ENCODE measurements around the gene SLC26A6. TPM values are rescaled to one million over a fixed set of nuclear protein-coding genes. Genes with fewer than 3 reads are reported as not detected.

SLC26A6 gene
- total RNA-seq, 1 donor from 2014 or later: 19.9 TPM

GRCh38 chr3:48599077-48599501, 36.2 kb downstream of the SLC26A6 start:
- Histone ChIP-seq H3K27ac (peak overlapping the region; percentile 14), H3K4me1 (peaks cover 3% of the 10 kb centered on the region), H3K27me3 (peaks cover 4% of the 10 kb centered on the region), H3K4me3 (no peak overlapping the region), H3K36me3 (peaks cover 61% of the 10 kb centered on the region), H3K9me3 (no peaks in the 10 kb centered on the region)
- DNase-seq: no peak
- no peak for TF ChIP-seq CTCF (IDR thresholded peaks at IDR 0.05)
- ATAC-seq: no peak
- intact Hi-C loops (cut with DNase I): no loop called here

- ATAC-seq (no peak), DNase-seq (no peak)
- no peak for TF ChIP-seq CTCF (IDR thresholded peaks at IDR 0.05)
- no peaks in the 10 kb centered on the region for H3K9me3 ChIP-seq
- peak overlapping the region; percentile 47 for H3K27ac ChIP-seq
- peaks cover 55% of the 10 kb centered on the region for H3K36me3 ChIP-seq
- no peak overlapping the region for H3K4me3 ChIP-seq
- intact Hi-C loops (cut with DNase I): no loop called here
- peaks cover 3% of the 10 kb centered on the region for H3K4me1 ChIP-seq
- peaks cover 7% of the 10 kb centered on the region for H3K27me3 ChIP-seq
Measured at GRCh38 chr3:48598323-48599076, 36.8 kb downstream of the SLC26A6 start.

- H3K9me3 ChIP-seq: no peaks in the 10 kb centered on the region
- H3K36me3 ChIP-seq: peaks cover 44% of the 10 kb centered on the region
- TF ChIP-seq CTCF (IDR thresholded peaks at IDR 0.05): no peak
- intact Hi-C loops (cut with DNase I): no loop called here
- H3K27ac ChIP-seq: no peak overlapping the region
- peaks cover 11% of the 10 kb centered on the region for H3K27me3 ChIP-seq
- H3K4me3 ChIP-seq: no peak overlapping the region
- no peak for ATAC-seq
- H3K4me1 ChIP-seq: peaks cover 3% of the 10 kb centered on the region
- DNase-seq: no peak
Measured at GRCh38 chr3:48597408-48597800, 37.9 kb downstream of the SLC26A6 start.

GRCh38 chr3:48596676-48597407, 38.4 kb downstream of the SLC26A6 start:
- no peak for ATAC-seq
- Histone ChIP-seq H3K9me3 (no peaks in the 10 kb centered on the region), H3K36me3 (peaks cover 38% of the 10 kb centered on the region), H3K4me3 (no peak overlapping the region), H3K4me1 (peaks cover 3% of the 10 kb centered on the region), H3K27me3 (peaks cover 13% of the 10 kb centered on the region), H3K27ac (no peak overlapping the region)
- TF ChIP-seq CTCF (IDR thresholded peaks at IDR 0.05): no peak
- intact Hi-C loops (cut with DNase I): no loop called here
- DNase-seq: no peak

GRCh38 chr3:48596157-48596556, 39.1 kb downstream of the SLC26A6 start:
- no peak for DNase-seq
- intact Hi-C loops (cut with DNase I): no loop called here
- H3K4me1 ChIP-seq: peaks cover 3% of the 10 kb centered on the region
- ATAC-seq: no peak
- no peak overlapping the region for H3K4me3 ChIP-seq
- H3K9me3 ChIP-seq: no peaks in the 10 kb centered on the region
- TF ChIP-seq CTCF (IDR thresholded peaks at IDR 0.05): no peak
- peaks cover 31% of the 10 kb centered on the region for H3K36me3 ChIP-seq
- H3K27me3 ChIP-seq: peaks cover 13% of the 10 kb centered on the region
- no peak overlapping the region for H3K27ac ChIP-seq
